SU-DHL-6 (cell line): ENCODE results near the gene RANBP3.

ENCODE experiments used
- H2AFZ ChIP-seq: fragments of 200-600 bp; sonication (generic); 2 replicates; pipeline ENCODE4 v1.6.1; 2014; ENCODE audit warnings: low read depth, mild to moderate bottlenecking, moderate library complexity, mixed read lengths, antibody characterized with exemption, low read length; ENCODE audit not compliant: severe bottlenecking
- H3F3A ChIP-seq: fragments of 200-600 bp; shearing (Covaris generic); 2 replicates; pipeline ENCODE4 v1.6.0; 2016; ENCODE audit warnings: antibody characterized with exemption, mild to moderate bottlenecking; ENCODE audit not compliant: insufficient read depth
- H3K27ac ChIP-seq: fragments of 200-600 bp; sonication (generic); 2 replicates; pipeline ENCODE4 v1.5.1; 2016; ENCODE audit warnings: low read depth, mild to moderate bottlenecking, low read length, moderate library complexity, mixed read lengths
- H3K27me3 ChIP-seq: fragments of 200-600 bp; sonication (generic), shearing (Covaris generic); 2 replicates; pipeline ENCODE4 v1.6.0; 2014; ENCODE audit warnings: mild to moderate bottlenecking, low read length
- H3K36me3 ChIP-seq: fragments of 200-600 bp; sonication (generic); 2 replicates; pipeline ENCODE4 v1.6.1; 2014; ENCODE audit warnings: mild to moderate bottlenecking, low read length, mixed read lengths
- H3K4me2 ChIP-seq: fragments of 300-600, 200-600 bp; shearing (Covaris generic), sonication (generic); 2 replicates; pipeline ENCODE4 v1.6.0; 2014; ENCODE audit warnings: low read length, low read depth, mild to moderate bottlenecking; ENCODE audit not compliant: poor library complexity, severe bottlenecking
- H3K4me3 ChIP-seq: fragments of 200-600 bp; sonication (generic); 2 replicates; pipeline ENCODE4 v1.5.1; 2014; ENCODE audit warnings: antibody characterized with exemption, low read length, mild to moderate bottlenecking, mixed read lengths; ENCODE audit not compliant: insufficient read depth, poor library complexity, severe bottlenecking
- H3K79me2 ChIP-seq: fragments of 200-600 bp; sonication (generic); 2 replicates; pipeline ENCODE4 v1.6.1; 2014; ENCODE audit warnings: mild to moderate bottlenecking, low read length, moderate library complexity; ENCODE audit not compliant: insufficient read depth
- H3K9ac ChIP-seq: fragments of 200-600 bp; sonication (generic); 2 replicates; pipeline ENCODE4 v1.7.0; 2014; ENCODE audit warnings: mild to moderate bottlenecking, low read length
- H3K9me2 ChIP-seq: fragments of 200-600 bp; sonication (generic); replicated peaks from 2 replicates; pipeline ENCODE4 v1.6.1; 2014; ENCODE audit warnings: low read length; ENCODE audit not compliant: insufficient read depth
- H3K9me3 ChIP-seq: fragments of 200-600 bp; sonication (generic); 2 replicates; pipeline ENCODE4 v1.6.1; 2014; ENCODE audit warnings: low read length, mixed read lengths; ENCODE audit not compliant: insufficient read depth
- H4K20me1 ChIP-seq: fragments of 200-600 bp; sonication (generic); 2 replicates; pipeline ENCODE4 v1.6.1; 2014; ENCODE audit warnings: low read depth, mild to moderate bottlenecking, antibody characterized with exemption, low read length, moderate library complexity, mixed read lengths
- EZH2phosphoT487 ChIP-seq: fragments of 200-600 bp; sonication (generic), shearing (Covaris generic); conservative IDR thresholded peaks from 2 replicates; pipeline ENCODE4 v1.6.1; 2018; ENCODE audit warnings: mild to moderate bottlenecking, antibody characterized with exemption, low read length, moderate library complexity, mixed read lengths
- TF ChIP-seq, protein P1 (sequence below): fragments of 200-600 bp; sonication (generic); IDR thresholded peaks from one replicate; pipeline ENCODE4 v1.5.1; 2017; ENCODE audit warnings: antibody characterized with exemption, mild to moderate bottlenecking, low read length, moderate library complexity; ENCODE audit not compliant: insufficient read depth, poor library complexity, severe bottlenecking

RANBP3 gene

DNA sequence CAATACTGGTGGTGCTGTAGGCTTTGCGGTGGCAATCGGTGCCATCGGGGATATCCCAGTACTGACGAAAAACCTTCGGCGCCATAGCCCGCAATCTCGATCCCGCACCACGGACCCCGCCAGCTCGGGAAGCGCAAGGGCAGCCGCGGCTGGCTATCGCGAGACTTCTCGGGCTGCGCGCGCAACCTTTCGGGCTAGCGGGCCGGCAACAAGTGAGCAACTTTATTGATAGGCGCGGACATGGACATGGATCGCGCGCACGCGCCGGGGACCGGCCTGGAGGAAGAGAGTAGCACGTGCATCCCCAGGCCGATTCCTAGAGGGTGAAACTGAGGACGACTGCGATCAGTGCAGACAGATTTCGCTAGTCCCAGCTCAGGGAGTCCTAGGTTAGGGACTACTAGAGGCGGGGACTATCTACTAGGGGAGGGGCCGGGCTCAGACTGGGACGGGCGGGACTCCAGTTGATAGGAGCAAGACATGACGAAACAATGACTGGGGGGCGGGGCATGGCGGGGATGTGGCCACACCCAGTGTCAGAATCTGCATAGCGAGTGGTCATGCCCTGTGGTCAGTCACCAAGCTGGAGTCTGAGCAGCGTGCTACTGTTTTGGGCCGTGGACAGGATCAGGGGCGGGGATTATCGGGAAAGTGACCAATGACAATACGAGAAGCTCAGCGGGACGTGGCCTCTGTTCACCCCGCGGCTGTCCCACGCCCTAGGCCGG is 74.2 kb downstream of the RANBP3 start, which contains the start of gene NDUFA11:
NDUFA11 (minus strand) TSS at position 167 of the 728 bp plus-strand sequence; CDS start at position 85, 82 bp downstream.
- Histone ChIP-seq H3K36me3 (no peaks in the 10 kb centered on the region), H3K9ac (peak within 1 kb of the TSS; percentile 100), H3K27me3 (no peaks in the 10 kb centered on the region), H4K20me1 (no peaks in the 10 kb centered on the region), H3K4me2 (peak within 1 kb of the TSS; percentile 93), H3K27ac (peak within 1 kb of the TSS; percentile 73), H2AFZ (peak within 1 kb of the TSS; percentile 80), H3K79me2 (peaks cover 35% of the 10 kb centered on the region), H3F3A (no peaks in the 10 kb centered on the region), H3K4me3 (peak within 1 kb of the TSS; percentile 100), H3K9me2 (no peaks in the 10 kb centered on the region), H3K9me3 (no peaks in the 10 kb centered on the region)
- TF ChIP-seq, protein P1, sequence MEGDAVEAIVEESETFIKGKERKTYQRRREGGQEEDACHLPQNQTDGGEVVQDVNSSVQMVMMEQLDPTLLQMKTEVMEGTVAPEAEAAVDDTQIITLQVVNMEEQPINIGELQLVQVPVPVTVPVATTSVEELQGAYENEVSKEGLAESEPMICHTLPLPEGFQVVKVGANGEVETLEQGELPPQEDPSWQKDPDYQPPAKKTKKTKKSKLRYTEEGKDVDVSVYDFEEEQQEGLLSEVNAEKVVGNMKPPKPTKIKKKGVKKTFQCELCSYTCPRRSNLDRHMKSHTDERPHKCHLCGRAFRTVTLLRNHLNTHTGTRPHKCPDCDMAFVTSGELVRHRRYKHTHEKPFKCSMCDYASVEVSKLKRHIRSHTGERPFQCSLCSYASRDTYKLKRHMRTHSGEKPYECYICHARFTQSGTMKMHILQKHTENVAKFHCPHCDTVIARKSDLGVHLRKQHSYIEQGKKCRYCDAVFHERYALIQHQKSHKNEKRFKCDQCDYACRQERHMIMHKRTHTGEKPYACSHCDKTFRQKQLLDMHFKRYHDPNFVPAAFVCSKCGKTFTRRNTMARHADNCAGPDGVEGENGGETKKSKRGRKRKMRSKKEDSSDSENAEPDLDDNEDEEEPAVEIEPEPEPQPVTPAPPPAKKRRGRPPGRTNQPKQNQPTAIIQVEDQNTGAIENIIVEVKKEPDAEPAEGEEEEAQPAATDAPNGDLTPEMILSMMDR: no peak
- TF ChIP-seq EZH2phosphoT487: no peak

DNA sequence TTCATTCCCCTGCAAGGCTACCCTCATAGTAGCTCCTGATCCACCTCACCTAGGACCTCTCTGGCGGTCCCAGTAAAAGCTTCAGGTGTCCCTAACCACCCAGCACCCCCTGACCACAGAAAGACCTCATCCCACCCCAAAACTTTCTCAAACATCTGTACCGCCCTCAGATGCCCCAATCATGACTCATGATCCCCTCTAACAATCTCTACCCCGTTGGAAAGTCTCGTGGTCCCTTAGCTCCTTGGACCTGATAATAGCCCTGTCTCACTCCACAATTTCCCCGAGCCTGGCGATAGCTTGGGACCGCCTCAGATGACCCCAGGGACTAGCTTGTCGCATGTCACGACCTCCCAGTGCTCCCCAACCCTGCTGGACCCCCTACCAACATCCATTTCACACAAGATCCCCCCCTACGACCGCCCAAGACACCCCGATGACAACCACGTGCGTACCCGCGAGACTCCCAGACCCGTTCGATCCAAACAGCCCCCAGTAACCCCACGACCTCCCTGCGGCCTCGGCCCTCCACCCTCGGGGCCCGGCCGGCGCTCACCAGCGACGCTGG is 74.8 kb downstream of the RANBP3 start:
- no peak for TF ChIP-seq EZH2phosphoT487
- TF ChIP-seq, protein P1: no peak
- peak overlapping the region; percentile 80 for H2AFZ ChIP-seq
- H3K9ac ChIP-seq: peak overlapping the region; percentile 100
- H3K36me3 ChIP-seq: no peaks in the 10 kb centered on the region
- H4K20me1 ChIP-seq: no peaks in the 10 kb centered on the region
- no peaks in the 10 kb centered on the region for H3F3A ChIP-seq
- H3K4me2 ChIP-seq: peak overlapping the region; percentile 93
- peak overlapping the region; percentile 73 for H3K27ac ChIP-seq
- no peaks in the 10 kb centered on the region for H3K9me3 ChIP-seq
- no peaks in the 10 kb centered on the region for H3K9me2 ChIP-seq
- H3K4me3 ChIP-seq: peak overlapping the region; percentile 100
- peaks cover 35% of the 10 kb centered on the region for H3K79me2 ChIP-seq
- no peaks in the 10 kb centered on the region for H3K27me3 ChIP-seq

DNA sequence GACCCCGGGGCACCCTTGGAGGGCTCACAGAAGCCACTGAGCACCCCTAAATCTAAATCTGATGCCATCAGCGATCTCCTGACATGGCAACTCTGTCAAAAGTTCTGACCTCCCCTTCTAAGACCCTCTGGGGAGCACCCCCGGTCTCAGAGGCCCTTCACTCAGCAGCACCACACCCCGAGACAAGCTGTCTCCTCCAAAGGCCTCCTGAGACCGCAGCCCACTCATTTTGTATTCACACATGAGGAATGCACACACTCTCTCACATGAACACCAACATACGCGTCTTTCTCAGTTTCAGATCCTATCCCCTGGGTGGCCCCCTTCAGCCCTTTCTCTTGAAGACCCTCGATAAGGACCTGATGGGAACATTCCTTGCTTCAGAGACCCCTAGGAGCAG is 77.0 kb downstream of the RANBP3 start:
- H3K27me3 ChIP-seq: no peaks in the 10 kb centered on the region
- H3K4me3 ChIP-seq: no peak overlapping the region
- H3K4me2 ChIP-seq: peak overlapping the region; percentile 24
- no peaks in the 10 kb centered on the region for H3K36me3 ChIP-seq
- H3K9me2 ChIP-seq: no peaks in the 10 kb centered on the region
- no peak overlapping the region for H3K27ac ChIP-seq
- H3K9me3 ChIP-seq: no peaks in the 10 kb centered on the region
- H3F3A ChIP-seq: no peaks in the 10 kb centered on the region
- TF ChIP-seq EZH2phosphoT487: no peak
- TF ChIP-seq, protein P1: no peak
- H2AFZ ChIP-seq: no peak overlapping the region
- 0 out of 2 replicates have a peak overlapping the region, but pooled peaks have one; percentile 18 for H3K9ac ChIP-seq
- no peaks in the 10 kb centered on the region for H4K20me1 ChIP-seq
- peaks cover 35% of the 10 kb centered on the region for H3K79me2 ChIP-seq
